ENCODE results near the gene TANGO2. TPM values are rescaled to one million over a fixed set of nuclear protein-coding genes. Genes with fewer than 3 reads are reported as not detected.
A peak's percentile ranks its signal among the peaks of the same experiment; 100 is the strongest.

The TANGO2 gene
- total and polyA plus RNA-seq, 2 experiments from 2014 or later: 27.3 to 45.0 TPM

DNA sequence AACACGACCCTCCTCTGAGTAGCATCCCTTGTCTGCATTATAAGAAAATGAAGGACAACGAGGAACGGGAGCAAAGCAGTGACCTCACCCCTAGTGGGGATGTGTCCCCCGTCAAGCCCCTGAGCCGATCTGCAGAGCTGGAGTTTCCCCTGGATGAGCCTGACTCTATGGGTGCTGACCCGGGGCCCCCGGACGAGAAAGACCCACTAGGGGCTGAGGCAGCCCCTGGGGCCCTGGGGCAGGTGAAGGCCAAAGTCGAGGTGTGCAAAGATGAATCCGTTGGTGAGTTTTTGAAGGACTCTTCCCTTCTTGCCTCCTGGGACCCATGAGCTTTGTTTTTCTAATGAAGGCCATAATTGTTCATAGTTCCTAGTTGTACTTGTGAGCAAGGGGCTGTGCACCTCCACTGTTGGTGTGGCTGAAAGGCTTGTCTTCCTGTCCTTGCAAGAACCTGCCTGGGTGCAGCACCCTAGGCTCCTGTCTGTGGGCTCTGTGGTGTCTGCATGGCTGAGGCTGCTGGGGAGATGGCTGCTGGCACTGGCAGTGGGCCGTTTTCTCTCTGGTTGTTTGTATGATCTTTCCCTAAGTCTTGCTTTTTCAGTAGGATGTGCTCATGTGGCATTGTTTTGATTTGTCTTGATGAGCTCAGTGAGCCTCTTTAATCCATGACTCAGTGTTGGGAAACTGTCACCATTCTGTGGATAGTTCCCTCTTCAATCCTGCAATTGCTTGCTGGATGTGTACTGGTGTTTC is 69.2 kb downstream of the TANGO2 start:
- H3K9ac ChIP-seq: peak overlapping the region; percentile 26; the same call in 1 of the 2 replicates
- no peak overlapping the region for H2AFZ ChIP-seq
- H3K4me3 ChIP-seq: no peak overlapping the region
- in situ Hi-C loops (cut with MboI): no loop called here
- no peaks in the 10 kb centered on the region for H3K9me2 ChIP-seq (ENCODE audit: insufficient read depth)
- TF ChIP-seq EZH2phosphoT487 (IDR thresholded peaks at IDR 0.05; ENCODE audit: insufficient read depth, low read depth) (no peak), EZH2 (IDR thresholded peaks at IDR 0.05; ENCODE audit: insufficient read depth, poor library complexity, severe bottlenecking) (no peak)
- peaks cover 9% of the 10 kb centered on the region for H3K4me1 ChIP-seq (ENCODE audit: insufficient read depth)
- peaks cover 5% of the 10 kb centered on the region; the same call in 1 of the 2 replicates for H3F3A ChIP-seq (ENCODE audit: insufficient read depth)
- H3K79me2 ChIP-seq (ENCODE audit: insufficient read depth): peaks cover 86% of the 10 kb centered on the region
- peak overlapping the region; percentile 68 for H3K27ac ChIP-seq
- H3K36me3 ChIP-seq (ENCODE audit: low read depth): peaks cover 46% of the 10 kb centered on the region; the same call in 1 of the 2 replicates
- DNase-seq: peak; percentile 76
- no peaks in the 10 kb centered on the region for H3K9me3 ChIP-seq (ENCODE audit: low read depth)
- no peaks in the 10 kb centered on the region; the same call in 1 of the 2 replicates for H4K20me1 ChIP-seq (ENCODE audit: insufficient read depth)
- H3K4me2 ChIP-seq (ENCODE audit: unreplicated experiment): no peak overlapping the region
- WGBS, 2 experiments (ENCODE audit: low coverage in 1 of 2, low lambda C conversion rate in 2 of 2, missing lambda C conversion rate in 2 of 2): 88 to 90% methylated on average over 11 of the region's 11 CpGs
- no peaks in the 10 kb centered on the region for H3K27me3 ChIP-seq (replicated peaks; ENCODE audit: insufficient read depth)

DNA sequence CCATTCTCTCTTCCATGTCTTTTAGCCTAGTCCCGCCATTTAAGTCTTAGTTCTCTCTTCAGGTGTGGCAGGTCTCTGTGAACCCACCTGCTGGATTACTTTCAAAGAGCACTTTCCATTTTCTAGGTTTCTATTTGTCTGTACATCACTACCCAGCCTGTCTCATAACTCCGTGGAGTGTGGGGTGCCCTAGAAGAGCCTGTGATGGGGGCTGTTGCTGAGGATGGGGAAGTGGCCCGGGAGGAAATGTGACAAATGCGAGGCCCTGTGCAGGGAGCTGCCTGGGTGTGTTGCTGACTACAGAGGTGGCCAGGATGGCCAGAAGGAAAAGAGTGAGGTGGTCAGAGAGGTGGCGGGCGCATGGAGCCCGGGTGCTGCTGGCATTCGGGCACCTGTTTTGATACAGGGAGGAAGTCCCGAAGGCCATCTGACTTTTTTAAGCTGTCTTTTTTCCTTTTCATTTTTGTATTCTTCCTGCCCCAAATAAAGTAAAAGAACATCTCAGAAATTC is 69.9 kb downstream of the TANGO2 start:
- Histone ChIP-seq H2AFZ (no peak overlapping the region), H3K4me1 (ENCODE audit: insufficient read depth) (peaks cover 9% of the 10 kb centered on the region), H3K9me2 (ENCODE audit: insufficient read depth) (no peaks in the 10 kb centered on the region), H3K4me3 (no peak overlapping the region), H3K27ac (peak overlapping the region; percentile 68; the same call in 1 of the 2 replicates), H3K36me3 (ENCODE audit: low read depth) (peaks cover 50% of the 10 kb centered on the region), H4K20me1 (ENCODE audit: insufficient read depth) (no peaks in the 10 kb centered on the region; the same call in 1 of the 2 replicates), H3F3A (ENCODE audit: insufficient read depth) (peaks cover 5% of the 10 kb centered on the region; the same call in 1 of the 2 replicates), H3K27me3 (replicated peaks; ENCODE audit: insufficient read depth) (no peaks in the 10 kb centered on the region), H3K79me2 (ENCODE audit: insufficient read depth) (peaks cover 86% of the 10 kb centered on the region), H3K9ac (peak overlapping the region; percentile 26; the same call in 1 of the 2 replicates), H3K9me3 (ENCODE audit: low read depth) (no peaks in the 10 kb centered on the region), H3K4me2 (ENCODE audit: unreplicated experiment) (no peak overlapping the region)
- no peak for DNase-seq
- 90 to 94% methylated on average over 9 of the region's 9 CpGs for WGBS, 2 experiments (ENCODE audit: low coverage in 1 of 2, low lambda C conversion rate in 2 of 2, missing lambda C conversion rate in 2 of 2)
- in situ Hi-C loops (cut with MboI): no loop called here
- TF ChIP-seq EZH2 (IDR thresholded peaks at IDR 0.05; ENCODE audit: insufficient read depth, poor library complexity, severe bottlenecking) (no peak), EZH2phosphoT487 (IDR thresholded peaks at IDR 0.05; ENCODE audit: insufficient read depth, low read depth) (no peak)

DNA sequence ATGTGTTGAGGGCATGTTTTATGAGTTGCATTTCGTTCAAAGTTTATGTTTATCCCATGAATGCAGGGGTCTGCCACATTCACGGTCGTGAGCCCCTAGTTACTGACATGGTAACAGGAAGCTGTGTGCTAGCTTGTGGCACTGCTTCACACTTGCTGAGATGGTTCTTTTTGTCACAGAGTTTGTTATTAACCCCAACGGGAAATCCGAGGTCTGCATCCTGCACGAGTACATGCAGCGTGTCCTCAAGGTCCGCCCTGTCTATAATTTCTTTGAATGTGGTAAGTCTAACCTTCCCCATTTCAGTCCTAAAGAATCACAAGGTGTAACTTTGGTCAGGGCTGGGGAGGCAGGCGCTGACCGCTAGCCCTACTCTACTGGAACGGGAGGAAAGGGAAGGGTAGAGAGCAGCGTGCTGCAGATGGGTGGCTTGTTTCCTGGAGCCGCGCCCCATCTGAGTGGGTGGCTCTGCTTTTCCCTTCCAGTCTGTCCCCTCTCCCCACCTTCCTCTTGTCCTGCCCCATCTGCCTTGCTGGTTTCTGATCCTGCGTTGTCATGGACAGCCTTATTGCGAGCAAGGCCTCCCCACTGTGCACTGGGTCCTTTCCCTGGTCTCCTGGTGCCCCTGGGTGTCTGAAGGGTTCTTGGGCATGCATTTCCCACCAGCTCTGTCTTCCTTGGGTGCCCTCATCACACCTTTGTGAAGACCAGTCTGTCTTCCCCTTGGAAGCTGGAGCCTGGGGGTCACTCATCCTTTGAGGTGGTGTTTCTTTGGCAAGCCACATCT is 71.0 kb downstream of the TANGO2 start:
- Histone ChIP-seq H3K79me2 (ENCODE audit: insufficient read depth) (peaks cover 86% of the 10 kb centered on the region), H3K27ac (no peak overlapping the region)

DNA sequence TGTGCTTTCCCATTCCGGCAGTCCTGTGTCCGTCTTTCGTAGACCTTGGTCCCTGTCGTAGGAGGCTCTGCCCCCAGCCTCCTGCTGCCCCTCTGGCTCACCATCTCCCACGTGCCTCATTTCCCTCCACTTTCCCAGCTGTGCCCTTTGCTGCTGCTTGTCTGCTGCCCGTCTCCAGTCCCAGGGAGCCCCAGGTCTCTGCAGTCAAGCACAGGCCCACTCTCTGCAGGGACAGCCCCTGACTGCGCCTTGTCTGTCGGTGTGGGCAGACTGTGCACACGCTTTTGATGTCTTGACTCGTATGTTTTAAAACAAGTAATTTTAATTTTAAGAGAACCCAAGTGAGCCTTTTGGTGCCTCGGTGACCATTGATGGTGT is 71.6 kb downstream of the TANGO2 start:
- Histone ChIP-seq H2AFZ (no peak overlapping the region), H3K9me2 (ENCODE audit: insufficient read depth) (no peaks in the 10 kb centered on the region), H3K4me3 (no peak overlapping the region), H3K27ac (no peak overlapping the region), H3K9ac (no peak overlapping the region), H3K79me2 (ENCODE audit: insufficient read depth) (peaks cover 86% of the 10 kb centered on the region), H4K20me1 (ENCODE audit: insufficient read depth) (no peaks in the 10 kb centered on the region; the same call in 1 of the 2 replicates), H3K36me3 (ENCODE audit: low read depth) (peaks cover 67% of the 10 kb centered on the region), H3K9me3 (ENCODE audit: low read depth) (no peaks in the 10 kb centered on the region), H3F3A (ENCODE audit: insufficient read depth) (peaks cover 14% of the 10 kb centered on the region), H3K4me2 (ENCODE audit: unreplicated experiment) (no peak overlapping the region), H3K27me3 (replicated peaks; ENCODE audit: insufficient read depth) (no peaks in the 10 kb centered on the region), H3K4me1 (ENCODE audit: insufficient read depth) (peaks cover 9% of the 10 kb centered on the region)
- no peak for TF ChIP-seq EZH2phosphoT487 (IDR thresholded peaks at IDR 0.05; ENCODE audit: insufficient read depth, low read depth)
- no peak for TF ChIP-seq EZH2 (IDR thresholded peaks at IDR 0.05; ENCODE audit: insufficient read depth, poor library complexity, severe bottlenecking)
- DNase-seq: no peak
- 87 to 90% methylated on average over 11 of the region's 11 CpGs for WGBS, 2 experiments (ENCODE audit: low coverage in 1 of 2, low lambda C conversion rate in 2 of 2, missing lambda C conversion rate in 2 of 2)
- in situ Hi-C loops (cut with MboI): no loop called here

More for the DNA sequence above, 71.0 kb downstream of the TANGO2 start:
- Histone ChIP-seq H3K4me3 (no peak overlapping the region), H3F3A (ENCODE audit: insufficient read depth) (peaks cover 10% of the 10 kb centered on the region), H3K4me2 (ENCODE audit: unreplicated experiment) (no peak overlapping the region), H3K4me1 (ENCODE audit: insufficient read depth) (peaks cover 9% of the 10 kb centered on the region), H3K27me3 (replicated peaks; ENCODE audit: insufficient read depth) (no peaks in the 10 kb centered on the region), H3K36me3 (ENCODE audit: low read depth) (peaks cover 61% of the 10 kb centered on the region), H3K9ac (no peak overlapping the region), H3K9me2 (ENCODE audit: insufficient read depth) (no peaks in the 10 kb centered on the region), H3K9me3 (ENCODE audit: low read depth) (no peaks in the 10 kb centered on the region), H4K20me1 (ENCODE audit: insufficient read depth) (no peaks in the 10 kb centered on the region; the same call in 1 of the 2 replicates), H2AFZ (no peak overlapping the region)
- no peak for DNase-seq
- TF ChIP-seq EZH2 (IDR thresholded peaks at IDR 0.05; ENCODE audit: insufficient read depth, poor library complexity, severe bottlenecking): no peak
- no peak for TF ChIP-seq EZH2phosphoT487 (IDR thresholded peaks at IDR 0.05; ENCODE audit: insufficient read depth, low read depth)
- in situ Hi-C loops (cut with MboI): no loop called here
- 93 to 96% methylated on average over 16 of the region's 16 CpGs for WGBS, 2 experiments (ENCODE audit: low coverage in 1 of 2, low lambda C conversion rate in 2 of 2, missing lambda C conversion rate in 2 of 2)

Data from GM23248 (cell line).